DMS79 (cell line): Measurements from ENCODE around the gene CAMK2B.

Source experiments
- DNase-seq: peaks from one replicate; lab custom pipeline; 2025; lab: John Stamatoyannopoulos, UW

CAMK2B gene

DNA sequence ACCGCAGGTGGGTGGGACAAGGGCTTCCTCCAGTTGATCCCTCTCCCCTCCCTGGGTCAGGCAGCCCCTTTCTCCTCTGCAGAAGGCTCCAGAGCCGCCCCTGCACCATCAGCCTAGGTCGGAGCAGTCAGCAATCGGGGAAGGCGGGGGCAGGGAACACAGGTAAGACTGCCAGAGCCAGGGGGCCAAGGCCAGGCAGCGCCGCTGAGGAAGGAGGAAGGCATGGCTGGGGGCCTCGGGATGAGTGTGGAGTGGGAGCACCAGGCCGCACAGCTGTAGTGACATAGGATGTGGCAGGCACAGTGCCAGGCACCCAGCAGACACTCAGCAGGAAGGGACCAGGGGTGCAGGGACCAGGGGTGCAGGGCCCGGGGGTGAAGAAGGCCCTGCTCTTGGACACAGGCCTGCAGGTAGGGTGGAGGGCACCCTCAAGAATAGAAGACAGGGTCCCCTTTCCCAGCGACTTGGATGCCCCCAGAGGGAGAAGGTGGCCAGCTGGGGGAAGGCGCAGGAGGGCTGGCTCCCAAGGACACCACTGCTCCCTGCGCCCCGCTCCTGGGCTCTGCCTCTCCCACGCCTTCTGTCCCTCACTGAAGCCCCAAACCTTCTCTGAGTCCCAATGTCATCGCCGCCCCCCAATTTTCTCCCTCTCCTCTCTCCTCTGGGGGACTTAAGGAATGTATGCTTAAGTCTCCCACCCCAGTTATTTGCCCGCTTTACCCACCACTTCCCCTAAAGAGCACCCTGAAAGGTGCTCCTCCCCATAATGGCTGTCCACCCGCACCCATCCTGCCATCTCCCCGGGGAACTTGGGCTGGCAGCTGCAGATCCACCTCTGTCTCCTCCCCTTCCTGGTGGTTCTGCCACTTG is 38.5 kb downstream of the CAMK2B start:
- DNase-seq: no peak

GRCh38 chr7:44286182-44286617 is 39.2 kb downstream of the CAMK2B start:
- DNase-seq: no peak

DNA sequence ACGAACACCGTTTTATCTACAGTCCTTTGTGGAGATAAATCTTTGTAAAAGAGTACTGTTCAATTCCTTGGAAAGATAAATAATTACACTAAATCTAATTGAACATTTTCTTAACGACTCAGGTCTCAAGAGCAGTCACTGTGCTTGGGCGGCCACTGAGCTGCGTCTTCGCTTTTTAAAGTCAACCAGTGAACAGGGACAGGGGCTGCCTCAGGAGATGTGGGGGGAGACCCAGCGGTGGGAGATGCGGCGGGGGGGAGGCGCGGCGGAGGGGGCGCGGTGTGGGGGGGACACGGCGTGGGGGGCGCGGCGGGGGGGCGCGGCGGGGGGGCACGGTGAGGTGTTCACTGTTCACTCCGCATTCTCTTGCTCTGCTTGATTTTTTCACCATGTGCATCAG is 39.8 kb downstream of the CAMK2B start:
- no peak for DNase-seq

DNA sequence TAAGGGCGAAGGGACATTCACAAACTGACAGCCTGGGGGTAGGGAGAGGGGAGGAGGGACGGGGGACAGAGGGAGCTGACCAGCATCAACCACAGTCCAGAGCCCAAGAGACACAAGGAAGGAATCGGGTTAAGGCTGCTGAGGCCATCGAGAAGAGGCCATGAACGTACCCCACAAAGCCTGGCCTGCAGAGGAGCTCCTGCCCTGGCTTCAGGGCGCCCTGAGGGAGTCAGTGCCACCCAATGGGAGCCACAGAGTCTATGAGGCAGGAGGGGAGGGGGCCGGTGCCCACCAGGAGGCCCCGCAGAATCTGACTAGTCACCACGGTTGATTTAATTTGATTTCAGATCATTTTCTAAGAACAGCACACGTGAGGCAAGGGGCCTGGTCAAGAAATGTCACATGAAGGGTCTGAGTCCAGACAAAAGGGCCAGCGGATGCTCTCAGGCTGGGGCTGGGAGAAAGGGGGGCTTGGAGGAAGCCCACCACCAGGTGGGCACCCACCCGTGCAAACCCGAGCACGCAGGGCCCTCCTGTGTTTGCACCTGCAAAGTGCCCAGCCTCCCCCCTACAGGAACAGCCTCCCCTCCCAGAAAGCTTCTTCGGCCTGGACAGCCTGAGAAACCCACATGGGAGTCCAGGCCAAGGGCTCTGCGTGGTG is 40.4 kb downstream of the CAMK2B start:
- no peak for DNase-seq

DNA sequence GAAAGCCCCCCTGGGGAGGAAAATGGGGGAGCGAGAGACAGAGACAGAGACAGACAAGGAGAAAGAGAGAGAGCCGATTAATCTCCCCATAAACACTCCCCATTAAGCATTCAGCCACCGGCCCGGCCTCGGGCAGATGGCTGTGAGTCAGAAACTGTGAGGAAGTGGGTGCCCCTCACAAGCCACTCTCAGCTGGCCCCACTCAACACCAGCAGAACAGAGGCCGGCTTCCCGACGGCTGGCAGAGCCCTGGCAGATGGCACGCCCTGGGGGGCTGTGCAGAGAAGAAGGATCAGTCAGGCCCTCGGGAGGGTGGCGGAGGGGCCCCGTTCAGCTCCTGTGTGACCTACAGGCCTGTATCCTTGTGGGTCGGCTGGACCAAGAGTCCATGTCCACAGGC is 41.2 kb downstream of the CAMK2B start:
- DNase-seq: no peak

- DNase-seq: no peak
Measured at GRCh38 chr7:44283381-44284211, 41.8 kb downstream of the CAMK2B start.

DNA sequence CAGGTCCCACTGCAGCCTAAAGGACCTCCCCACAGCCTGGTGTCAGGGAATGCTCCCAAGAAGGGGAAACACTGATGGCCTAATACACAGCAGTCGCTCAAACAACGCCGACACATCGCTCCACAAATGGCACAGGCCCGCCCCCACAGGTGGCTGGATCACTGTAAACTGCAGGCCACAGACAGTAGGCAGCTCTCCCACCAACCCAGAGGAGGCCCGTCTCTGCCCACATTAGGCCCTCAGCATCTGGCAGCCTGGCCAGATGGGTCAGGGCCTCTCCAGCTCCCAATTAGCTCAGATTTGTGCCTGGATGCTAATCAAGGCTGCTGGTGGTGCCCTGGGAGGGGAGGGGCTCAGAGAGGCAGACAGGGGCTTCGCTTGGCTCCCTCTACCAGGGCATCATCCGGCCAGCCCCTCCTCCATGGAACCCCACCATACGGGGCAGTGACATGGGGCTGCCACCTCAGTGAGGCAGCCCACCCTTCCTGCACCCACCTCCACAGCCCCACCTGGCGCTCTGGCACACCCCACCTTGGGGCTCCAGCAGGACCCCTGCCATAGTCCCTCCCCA is 42.7 kb downstream of the CAMK2B start:
- no peak for DNase-seq

DNA sequence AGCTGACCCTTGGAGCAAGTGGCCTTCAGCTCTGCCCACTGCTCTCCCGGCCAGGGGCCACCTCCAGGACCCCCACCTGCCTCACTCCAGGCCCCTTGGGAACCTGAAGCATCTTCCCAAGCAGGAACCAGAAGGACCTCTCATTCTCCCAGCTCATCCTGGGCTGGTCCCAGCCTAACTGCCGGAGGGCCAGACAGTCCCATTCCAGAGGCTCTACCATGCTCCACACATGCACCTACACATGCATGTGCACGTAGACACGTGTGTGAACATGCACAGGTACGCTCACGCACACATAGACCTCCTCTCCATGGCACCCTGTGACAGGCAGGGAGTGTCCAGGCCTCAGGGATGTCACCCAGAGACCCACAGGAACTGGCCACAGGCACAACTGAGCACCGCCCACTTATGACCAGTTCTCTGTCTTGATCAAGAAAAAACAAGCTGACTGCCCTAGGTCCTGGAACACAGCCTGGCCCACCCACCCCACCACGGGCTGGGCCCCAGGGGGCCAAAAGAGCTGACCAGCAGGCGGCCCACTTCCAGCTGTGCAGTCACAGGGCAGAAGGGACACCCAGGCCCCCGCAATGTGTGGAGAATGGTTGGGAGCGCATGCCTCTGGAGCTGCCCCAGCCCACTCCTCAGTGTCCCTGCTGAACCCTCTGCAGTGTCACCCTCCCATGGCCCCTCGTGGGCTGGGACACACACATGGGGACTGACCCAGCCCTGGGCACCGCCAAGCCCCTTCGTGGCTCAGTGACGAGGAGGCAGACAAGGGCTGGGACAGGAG is 43.4 kb downstream of the CAMK2B start:
- no peak for DNase-seq

- no peak for DNase-seq
Measured at GRCh38 chr7:44280993-44281721, 44.2 kb downstream of the CAMK2B start.

DNA sequence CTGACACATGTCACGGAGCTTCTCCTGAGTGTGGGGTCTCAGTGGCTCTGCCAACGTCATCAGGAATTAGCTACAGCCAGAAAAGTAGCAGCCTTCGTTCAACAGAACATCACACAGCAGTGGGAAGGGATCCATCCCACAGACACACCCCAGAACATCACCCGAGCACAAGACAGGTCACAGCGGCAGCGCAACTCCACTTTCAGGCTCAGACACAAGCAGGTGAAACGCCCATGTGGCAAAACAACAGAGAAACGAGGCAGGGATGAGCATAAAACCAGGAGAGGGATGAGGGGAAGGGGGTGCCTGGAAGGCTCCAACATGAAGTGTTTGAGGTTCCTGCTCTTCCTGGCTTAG is 44.8 kb downstream of the CAMK2B start:
- no peak for DNase-seq

DNA sequence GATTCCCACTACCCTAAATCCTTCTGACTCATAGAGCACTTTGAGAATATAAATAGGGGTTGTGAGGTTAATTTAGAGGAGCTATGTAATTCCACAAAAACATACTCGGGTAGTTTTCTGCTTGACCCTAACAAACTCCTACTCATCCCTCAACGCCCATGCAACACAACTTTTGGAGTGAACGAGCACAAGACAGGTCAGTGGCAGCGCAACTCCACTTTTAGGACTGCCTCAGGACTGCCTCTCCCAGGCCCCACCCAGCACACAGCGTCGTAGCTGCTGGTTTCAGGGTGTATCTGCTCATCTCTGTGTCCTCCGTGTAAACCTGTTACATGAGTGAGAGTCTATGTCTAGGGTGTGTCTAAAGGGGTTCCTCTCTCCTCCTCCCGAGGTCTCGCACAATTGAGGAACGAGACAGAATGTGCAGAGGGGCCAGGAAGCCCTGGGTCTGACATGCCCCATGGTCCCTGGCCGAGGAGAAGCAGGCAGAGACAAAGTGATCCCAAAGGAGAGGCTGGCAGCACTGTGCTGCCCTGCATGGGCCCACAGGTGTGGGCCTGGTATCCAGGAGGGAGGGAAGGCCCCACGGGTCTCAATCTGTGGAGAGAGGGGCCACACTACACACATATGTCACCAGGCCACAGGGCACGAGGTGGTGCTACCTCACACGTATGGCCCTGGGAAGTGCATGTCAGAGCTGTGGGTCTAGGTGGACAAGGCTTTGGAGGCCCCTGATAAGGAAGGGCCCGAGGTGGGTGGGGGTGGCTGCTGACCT is 45.5 kb downstream of the CAMK2B start:
- no peak for DNase-seq

GRCh38 chr7:44279286-44279685 is 46.1 kb downstream of the CAMK2B start:
- DNase-seq: no peak

DNA sequence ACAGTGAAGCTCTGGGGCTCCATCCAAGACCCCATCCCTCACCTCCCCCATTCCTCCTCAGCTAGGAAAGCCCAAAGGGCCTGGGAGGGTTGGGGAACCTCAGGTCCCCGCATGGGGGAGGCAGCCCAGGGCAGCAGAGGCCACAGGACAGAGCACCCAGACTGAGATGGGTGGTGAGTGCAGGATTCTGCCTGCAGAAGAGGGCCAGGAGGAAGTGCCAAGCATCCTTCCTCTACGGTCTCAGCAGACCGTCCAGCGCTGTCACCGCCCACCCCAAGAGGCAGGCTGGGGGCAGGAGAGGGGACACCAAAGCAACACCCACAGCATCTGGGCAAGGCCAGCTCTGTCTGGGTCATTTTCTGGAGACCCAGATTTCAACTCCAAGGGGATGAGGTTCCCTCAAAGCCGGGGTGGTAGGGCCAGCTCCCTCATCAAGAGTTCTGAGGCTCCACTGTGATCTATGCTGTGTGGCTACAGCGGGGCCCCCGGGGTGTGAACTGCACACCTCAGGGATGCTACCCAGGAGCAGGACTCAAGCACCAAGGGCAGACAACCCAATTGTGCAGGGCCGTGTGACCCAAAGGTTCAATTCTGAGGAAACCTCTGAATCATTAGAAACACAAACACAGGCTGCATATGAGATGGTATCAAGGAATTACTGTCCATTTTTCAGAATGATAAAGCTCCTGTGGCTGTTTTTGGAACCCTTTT is 46.8 kb downstream of the CAMK2B start:
- no peak for DNase-seq

DNA sequence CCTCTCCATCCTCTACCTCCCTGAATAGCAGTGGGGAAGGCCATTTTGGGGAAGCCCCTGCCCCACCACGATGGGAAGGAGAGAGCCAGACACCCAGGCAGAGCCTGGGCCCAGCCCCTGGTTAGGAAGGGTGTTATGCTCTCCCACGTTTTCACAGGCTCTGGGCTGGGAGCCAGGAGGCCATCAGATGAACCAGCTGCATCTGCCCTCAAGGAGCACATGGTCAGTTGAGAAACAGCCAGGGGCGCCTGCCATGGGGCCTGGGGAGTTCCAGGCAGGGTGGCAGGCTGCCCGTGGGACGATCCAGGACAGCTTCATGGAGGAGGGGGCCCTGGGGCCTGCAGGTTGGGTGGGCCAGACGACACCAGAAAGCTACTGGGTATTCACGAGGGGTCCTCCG is 47.5 kb downstream of the CAMK2B start:
- no peak for DNase-seq

DNA sequence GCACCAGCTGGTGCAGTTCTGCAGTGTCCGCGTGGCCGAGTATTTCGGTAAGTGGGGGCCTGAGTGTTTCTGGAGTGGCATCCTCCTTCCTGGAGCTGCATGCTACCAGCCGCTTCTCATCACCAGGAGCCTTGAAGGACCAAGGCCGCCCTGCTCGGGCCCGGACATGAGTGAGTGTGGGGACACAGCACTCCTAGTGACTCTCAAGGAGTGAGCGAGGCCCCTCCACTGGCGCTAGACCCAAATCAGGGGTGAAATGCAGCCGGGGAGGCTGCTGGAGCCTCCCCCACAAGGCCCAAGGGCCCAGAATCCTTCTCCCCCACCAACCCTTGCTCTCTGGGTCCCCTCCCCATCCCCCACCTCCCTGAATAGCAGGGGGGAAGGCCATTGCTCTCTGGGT is 48.0 kb downstream of the CAMK2B start:
- DNase-seq: no peak

- no peak for DNase-seq
Measured at GRCh38 chr7:44276571-44277221, 48.7 kb downstream of the CAMK2B start.

GRCh38 chr7:44275957-44276570 is 49.3 kb downstream of the CAMK2B start:
- no peak for DNase-seq

DNA sequence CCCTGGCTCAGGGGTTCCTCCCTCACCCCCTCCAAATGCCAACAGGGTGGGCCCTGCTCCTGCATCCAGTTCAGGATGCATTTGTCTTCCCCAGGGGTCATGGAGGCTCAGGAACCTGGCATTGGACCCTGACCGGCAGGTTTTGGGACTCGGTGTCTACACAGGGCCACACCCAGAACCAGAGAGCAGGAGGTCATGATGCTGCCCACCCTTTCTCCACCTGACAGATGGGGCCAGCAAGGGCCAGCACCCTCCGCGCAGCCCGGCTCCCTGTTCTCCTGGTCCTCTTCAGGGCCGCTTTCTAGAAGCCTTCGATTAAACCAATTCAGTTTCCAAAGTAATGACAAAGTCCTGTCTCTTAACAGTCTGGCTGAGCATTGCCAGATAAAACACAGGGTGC is 50.2 kb downstream of the CAMK2B start:
- no peak for DNase-seq

GRCh38 chr7:44274623-44274975 is 50.8 kb downstream of the CAMK2B start:
- DNase-seq: no peak
